ENCODE data around the gene LRMDA. TPM values are rescaled to one million over a fixed set of nuclear protein-coding genes. Genes with fewer than 3 reads are reported as not detected.

LRMDA gene
- total RNA-seq, 1 experiment from 2014 or later, result not detected

DNA sequence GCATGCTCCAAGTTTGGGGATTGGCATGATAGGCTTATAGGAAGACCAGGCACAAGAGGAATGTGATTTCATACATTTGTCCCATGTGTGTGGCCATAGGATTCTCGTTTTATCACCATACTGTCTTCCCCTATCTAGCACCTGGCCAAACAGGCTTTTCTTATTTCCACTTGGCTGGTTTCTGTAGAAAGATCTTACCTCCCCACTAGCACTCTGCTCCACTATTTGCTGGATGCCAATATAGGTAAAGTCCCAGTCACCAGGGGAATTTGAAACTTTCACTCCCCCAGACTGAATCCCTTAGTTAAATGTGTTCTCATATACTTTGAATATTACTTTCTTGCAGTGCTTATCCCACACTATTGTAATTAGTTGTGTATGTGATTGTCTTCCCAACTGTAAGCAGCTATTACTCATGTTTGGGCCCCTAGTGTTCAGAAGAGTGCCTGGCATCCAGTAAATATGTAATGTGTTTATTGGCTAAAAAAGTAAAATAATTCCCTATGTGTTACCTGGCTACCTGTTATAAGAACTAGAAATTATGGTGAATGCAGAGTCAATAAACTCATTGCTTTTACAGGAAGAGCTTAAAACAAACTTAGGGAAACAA lies 109.0 kb downstream of the LRMDA start:
- no peak for DNase-seq (ENCODE audit: low read depth)

DNA sequence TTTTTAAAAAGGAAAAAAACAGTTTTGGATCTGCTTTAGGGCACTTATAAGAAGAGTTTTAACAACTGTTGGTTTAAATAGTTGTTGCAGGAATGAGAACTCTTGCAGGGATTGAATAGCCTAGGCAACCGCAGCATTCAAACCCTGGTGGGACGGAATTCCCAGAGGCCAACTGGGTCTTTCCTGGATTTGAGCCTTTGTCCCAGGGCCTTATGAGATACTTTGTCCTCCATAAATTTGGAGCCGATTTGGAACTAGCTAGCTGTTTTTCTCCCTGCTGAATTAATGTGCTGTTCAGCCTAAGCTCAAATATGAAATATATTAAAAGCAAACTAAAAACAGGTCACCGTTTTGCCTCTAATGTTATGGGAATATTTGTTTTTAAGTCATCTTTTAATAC lies 109.6 kb downstream of the LRMDA start:
- no peak for DNase-seq (ENCODE audit: low read depth)

DNA sequence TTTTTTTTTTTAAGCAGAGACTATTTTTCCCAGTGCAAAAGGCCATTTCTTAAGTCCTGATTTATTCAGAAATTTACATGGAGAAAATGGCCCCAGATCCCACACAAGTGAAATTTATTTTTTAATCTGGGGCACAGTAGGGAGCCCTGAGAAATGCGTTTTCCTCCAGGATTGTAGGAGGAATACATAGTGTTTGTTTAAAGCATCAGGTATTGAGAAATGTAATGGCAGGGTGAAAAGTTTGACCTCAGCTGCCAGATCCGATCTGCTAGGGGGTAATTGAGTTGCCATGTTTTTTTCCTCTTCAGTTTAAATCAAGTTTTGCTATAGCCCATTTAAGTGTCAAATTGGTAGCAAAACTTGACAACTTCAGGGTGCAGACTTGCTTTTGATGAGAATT lies 110.0 kb downstream of the LRMDA start:
- DNase-seq (ENCODE audit: low read depth), result no peak

DNA sequence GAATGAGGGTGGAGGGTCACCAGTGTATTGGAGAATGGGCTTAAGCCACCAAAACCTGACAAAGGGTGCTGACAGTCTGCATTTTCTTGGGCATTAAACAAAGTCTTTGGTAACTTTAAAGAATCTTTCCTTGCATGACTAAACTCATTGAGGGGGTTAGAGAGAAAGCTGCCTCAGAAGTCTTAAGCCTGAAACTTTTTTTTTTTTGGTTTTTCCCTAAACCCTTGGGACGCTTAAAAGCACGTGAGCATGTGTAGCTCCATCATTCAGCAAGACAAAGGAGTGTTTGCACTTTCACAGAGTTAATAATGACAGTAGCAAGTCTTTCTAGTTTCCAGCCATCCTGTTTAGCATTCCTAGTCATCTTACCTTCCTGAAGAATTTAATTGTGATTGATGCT lies 110.7 kb downstream of the LRMDA start:
- DNase-seq (ENCODE audit: low read depth), result no peak

DNA sequence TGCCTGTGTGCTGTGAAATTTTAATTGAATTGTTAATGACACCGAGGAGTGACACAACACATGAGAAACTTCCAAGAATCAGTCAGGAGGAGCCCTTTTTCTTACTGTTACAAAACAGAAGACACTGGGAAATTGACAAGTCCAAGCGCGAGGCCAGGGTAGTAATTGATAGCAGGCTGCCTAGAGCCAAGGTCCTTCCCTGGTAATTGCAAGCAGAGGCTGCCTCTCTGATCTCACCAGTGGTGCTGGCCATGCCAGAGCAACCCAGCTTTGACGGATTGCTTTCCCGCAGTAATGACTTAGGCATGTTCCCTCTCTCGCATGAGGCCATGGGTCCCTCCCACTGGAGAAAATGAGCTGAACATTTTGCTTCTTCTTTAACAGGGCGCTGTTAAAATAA lies 111.5 kb downstream of the LRMDA start:
- peak; percentile 54 for DNase-seq (ENCODE audit: low read depth)

DNA sequence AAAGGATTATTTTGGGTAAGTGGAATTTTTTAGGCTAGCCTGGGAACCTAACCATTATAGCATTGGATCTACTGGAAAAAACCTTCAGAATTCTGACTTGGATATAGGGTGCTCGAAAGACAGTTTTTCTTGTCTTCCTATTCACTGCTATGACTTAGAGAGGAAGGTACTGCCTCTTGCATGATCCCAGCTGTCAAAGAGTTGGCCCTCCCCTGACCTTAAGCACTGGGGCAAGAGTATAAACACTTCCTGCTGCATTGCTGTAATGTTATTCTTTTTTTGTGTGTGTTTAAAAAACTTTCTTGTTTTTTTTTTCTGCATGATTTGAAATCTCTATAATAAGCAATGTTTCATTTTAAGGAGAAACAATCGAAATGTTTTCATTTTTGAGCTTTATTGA lies 113.0 kb downstream of the LRMDA start:
- no peak for DNase-seq (ENCODE audit: low read depth)

DNA sequence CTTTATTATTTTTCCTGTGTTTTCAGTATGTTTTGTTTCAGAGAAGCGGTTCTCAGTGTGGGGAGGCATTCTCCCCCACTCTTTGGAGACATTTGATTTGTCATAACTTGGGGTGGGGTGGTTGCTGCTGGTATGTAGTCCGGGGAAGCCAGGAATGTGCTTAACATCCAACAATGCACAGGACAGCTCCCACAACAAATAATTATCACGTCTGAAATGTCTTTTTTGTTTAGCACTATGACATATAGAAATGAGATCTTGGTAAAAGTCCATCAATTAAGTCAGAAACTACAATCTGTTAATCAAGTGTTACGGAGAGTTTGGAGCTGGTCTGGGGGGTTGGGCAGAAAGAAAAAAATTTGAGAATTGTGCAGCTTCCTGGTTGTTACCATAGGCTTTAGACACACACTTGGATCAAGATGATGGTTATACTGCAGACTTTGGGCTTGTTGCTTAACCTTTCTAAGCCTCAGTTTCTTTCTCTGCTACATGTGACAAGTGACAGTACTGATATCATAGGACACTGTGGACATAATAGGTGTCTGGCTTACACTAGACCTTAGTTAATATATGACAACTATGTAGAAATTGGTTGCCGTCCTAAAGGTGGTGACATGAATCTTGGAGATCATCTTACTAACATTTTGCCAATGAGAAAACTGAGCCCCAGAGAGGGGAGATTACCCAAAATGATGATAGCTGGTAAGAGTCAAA lies 113.7 kb downstream of the LRMDA start:
- peak; percentile 26 for DNase-seq (ENCODE audit: low read depth)

DNA sequence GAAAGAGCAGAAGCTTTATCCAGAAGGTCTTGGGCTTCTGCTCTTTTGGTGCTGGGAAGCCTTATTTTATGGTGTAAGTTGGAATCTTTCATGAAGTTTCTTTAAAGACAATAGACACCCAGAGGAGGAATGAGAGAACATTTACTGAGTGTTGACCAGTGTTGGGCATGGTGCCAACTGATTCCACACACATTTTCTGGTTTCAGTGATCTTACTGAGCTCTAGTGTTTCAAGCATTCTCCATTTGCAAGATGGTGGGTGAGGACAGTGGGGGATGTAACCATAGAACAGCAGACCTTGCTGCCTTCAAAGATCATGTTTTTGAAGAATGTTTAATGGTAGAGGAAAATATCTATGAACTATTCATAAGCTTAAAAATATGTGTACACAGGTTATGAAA lies 114.6 kb downstream of the LRMDA start:
- no peak for DNase-seq (ENCODE audit: low read depth)

DNA sequence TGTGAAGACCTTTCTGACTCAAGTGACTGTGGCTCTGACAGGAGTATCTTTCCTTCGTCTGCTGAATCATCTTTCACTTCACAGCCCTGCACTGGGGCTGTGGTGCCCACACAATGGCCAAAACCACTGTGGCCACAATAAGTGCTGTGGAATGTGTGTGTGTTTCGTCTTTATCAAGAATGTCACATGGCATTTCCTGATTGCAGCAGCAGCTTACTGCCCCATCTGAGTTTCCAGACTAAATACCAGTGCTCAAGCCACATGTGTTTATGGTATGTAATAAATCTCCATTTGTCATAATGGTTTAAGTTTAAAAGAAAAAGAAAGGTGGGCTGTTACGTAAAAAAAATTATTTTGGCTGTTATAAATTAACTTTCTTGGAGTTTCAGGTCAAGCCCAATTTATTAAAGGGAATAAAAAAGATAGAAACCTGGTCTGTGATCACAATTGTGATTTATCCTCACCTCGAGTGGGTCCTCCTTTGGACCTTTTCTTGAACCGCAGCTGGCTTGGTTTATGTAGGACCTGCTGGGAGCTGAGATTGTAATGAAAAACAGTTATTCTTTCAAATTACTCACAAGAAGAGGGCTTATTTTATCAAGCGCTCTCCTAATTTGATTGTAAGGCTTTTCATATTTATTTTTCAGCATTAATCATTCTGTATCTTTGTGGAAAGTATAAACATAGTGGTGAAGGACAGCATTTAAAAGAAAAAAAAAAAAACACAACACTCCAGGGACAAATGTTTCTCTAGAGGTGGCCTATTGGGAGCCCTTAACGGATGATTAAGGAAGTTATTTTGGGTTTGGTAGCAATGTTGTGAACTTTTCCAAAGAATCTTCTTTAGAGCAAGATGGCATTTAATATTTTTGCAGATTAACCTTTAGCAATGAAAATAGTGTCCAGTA lies 116.2 kb downstream of the LRMDA start:
- peak; percentile 90 for DNase-seq (ENCODE audit: low read depth)

DNA sequence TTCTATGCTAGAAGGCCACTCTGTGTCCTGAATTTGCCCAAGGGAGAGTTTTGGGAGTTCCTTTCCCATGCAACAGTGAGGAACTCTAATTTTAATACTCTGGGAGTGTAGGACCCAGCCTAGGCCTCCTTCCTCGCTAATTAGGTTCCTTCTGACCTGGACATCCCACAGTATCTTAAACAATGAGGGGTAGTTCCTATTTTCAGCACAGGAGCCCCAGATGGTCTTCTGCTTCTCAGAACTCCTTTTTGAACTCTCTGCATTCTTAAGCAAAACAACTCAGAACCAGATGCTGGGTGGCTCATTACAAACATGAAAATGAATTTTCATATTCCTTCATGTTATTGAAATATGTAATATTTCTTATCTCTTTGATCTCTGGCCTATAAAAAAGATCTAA lies 116.9 kb downstream of the LRMDA start:
- no peak for DNase-seq (ENCODE audit: low read depth)

DNA sequence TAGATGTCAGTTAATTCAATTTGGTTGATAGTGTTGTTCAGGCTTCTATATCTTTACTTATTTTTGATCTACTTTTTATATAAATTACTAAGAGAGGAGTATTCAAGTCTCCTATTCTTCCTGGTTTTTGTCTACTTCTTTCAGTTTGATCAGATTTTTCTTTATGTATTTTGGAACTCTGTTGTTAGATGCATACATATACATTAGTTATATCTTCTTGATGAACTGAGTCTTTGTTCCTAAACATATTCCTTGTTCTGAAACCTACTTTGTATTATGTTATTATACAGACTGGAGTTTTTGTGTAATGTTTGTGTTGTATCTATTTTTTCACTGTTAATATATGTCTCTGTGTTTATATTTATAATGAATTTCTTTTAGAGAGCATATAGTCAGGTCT lies 118.8 kb downstream of the LRMDA start:
- no peak for DNase-seq (ENCODE audit: low read depth)

DNA sequence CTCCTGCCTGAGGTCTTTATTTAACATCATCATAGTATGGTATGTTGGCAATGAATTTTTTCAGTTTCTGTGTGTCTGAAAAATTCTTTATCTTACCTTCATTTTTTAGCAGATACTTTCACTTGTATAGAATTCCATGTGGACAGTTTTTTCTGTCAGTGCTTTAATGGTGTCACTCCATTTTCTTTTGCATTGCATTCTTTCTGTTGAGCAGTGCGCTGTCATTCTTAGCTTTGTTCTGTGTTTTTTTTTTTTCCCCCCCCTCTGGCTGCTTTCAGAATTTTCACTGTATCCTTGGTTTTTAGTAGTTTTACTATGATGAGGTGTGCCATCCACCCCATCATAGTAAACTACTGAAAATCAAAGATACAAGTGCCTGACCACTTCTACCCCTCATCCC lies 120.7 kb downstream of the LRMDA start:
- DNase-seq (ENCODE audit: low read depth), result no peak

DNA sequence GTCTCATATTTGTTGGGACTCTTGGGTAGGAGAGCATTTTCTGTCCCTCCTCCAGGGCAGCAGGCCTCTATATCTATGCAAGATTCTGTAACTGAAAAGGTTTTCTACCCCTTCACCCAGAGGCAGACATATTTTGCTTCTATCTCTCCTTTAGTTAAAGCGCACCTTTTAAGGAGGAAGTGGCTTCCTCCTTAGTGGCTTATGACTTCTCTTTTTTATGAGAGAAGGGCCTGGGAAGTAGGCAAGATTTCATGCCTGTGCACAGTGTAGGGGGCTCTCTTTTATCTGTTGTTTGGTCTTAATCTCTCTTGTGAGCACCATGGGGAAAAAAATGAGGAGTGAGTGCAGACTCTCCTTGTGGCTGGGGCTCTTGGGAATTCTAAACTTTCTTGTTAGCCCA lies 122.1 kb downstream of the LRMDA start:
- DNase-seq (ENCODE audit: low read depth), result no peak

DNA sequence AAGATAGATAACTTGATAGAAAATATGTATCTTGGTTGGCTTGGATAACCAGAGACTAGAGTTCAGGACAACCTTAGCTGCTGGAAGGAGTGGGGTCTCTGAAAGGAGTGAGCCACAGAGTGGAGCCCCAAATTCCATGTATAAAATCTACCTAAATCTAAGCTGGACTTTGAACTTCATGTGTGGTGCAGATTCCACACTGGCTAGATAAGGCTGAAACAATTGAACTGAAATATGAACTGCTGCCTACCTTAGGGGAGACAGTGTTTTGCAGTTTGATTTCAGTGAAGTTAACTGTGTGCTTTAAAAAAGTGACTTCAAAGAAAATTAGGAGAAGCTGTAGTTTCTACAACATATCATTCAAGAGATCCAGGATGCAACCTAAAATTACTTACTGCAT lies 123.9 kb downstream of the LRMDA start:
- DNase-seq (ENCODE audit: low read depth), result no peak

DNA sequence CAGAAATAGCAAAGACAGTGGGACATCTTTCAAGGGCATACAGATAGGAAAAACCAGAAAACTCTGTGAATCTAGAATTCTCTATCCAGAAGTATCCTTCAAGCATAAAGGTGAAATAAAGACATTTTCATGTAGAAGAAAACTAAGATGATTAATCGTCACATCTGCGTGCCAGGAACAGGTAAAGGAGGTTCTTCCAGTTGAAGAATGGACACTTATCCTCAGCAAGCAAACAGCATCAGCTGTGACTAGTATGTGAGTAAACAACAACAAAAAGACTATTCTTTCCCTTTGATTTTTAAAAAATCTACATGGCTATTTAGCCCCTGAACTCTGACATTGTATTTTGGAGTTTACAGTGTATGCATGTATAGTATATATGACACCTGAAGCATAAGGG lies 124.9 kb downstream of the LRMDA start:
- no peak for DNase-seq (ENCODE audit: low read depth)

DNA sequence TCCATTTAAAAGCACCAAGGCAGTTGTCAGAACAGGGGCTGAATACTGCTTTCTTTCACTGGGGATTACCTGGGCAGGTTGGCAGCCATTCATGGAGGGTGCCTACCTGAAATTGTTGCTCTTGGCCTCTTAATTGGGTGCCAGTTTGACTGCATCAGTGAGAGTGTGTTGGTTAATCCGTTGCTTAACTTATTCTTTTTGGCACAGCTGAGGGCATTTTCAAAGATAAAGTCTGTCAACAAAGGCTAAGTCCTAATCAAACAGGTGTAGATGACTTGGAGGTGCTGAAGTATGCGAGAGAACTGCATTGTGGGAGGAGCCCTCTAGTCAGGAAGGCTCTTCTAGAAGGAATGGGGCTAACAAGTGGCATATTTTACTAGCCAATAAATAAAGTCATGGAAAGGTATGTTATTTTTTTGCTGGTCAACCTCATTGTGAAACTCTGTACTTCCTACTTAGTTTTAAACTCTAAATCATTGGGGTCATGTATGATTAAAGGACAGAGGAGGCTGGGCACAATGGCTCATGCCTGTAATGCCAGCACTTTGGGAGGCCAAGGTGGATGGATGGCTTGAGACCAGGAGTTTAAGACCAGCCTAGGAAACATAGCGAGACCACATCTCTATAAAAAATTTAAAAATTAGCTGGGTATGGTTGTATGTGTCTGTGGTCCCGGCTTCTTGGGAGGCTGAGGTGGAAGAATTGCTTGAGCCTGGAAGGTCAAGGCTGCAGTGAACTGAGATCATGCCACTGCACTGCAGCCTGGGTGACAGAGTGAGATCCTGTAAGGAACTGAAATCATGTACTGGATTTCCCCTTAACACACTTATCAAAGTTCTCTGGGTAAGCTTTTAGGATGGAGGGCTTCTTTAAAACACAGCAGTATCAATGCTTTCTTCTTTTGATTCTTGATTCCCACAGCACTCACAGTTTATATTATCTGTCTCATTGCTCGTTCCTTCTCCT lies 134.1 kb downstream of the LRMDA start:
- DNase-seq (ENCODE audit: low read depth), result no peak

DNA sequence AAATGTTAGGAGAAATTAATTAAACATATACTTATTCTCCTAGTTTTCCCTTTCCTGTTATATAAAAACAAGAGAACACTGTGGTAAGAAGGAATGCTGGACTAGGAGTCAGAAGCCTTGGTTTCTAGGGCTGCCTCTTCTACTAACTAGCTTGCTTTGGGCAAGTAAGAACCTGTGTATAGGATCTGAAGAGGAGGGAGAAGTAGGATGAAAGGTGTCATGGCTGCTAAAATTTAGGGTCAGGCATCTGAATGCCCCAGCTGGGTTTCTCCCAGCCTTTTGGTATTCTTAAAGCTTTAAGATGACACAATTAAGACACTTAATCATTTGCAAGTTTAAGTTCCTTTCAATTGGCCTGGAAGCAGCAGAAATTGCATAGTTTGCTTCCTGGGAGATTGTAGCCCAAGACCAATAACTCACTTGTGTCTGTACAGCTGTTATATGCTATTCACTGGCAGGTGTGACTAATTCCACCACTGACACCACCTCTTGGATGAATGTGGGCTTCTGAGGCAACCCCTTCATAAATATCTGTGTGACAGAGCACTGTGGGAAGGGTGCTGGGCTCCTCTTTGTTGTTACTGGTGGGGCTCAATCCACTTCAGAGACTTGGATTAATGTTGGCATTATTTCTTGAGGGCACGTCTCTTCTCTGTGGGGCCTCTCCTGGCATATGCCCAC lies 137.2 kb downstream of the LRMDA start:
- DNase-seq (ENCODE audit: low read depth), result no peak

DNA sequence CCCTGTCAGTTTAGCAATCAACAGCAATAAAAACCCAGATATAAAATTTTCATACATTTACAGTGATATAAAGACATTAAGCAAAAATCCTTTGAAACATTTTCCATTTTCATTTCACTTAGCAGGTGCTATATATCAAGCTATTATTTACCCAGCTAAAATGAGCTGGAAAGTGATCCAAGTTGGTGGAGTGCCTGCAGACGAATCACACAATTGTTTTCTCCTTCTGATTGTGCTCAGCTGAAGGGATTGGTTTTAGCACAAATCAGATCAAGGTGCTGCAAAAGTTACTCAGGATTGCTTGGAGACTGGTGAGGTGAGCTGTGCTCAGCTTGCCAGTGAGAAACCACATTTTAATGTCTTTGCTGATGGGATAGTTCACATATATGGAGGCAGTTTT lies 138.1 kb downstream of the LRMDA start:
- DNase-seq (ENCODE audit: low read depth), result no peak

DNA sequence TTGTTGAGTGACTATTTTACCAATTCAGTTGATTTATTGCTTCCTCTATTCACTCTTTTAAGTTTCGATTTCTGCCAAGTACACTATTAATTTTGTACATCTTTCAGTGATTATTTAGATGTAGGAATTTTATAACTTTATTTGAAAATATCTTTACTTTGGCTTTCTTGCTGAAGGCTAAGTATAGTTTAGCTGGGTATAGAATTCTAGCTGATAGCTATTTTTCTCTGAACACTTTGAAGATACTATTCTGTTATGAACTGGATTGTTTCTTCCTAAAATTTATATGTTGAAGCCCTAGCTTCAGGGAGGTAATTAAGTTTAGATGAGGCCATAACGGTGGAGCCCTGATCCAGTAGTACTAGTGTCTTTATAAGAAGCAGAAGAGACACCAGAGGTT lies 141.1 kb downstream of the LRMDA start:
- no peak for DNase-seq (ENCODE audit: low read depth)

DNA sequence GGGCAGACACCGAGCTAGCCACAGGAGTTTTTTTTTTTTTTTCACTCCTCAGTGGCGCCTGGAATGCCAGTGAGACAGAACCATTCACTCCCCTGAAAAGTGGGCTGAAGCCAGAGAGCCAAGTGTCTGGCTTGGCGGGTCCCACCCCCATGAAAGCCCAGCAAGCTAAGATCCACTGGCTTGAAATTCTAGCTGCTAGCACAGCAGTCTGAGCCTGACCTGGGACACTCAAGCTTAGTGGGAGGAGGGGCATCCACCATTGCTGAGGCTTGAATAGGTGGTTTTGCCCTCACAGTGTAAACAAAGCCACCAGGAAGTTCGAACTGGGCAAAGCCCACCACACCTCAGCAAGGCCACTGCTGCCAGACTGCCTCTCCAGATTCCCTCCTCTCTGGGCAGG lies 144.5 kb downstream of the LRMDA start:
- DNase-seq (ENCODE audit: low read depth), result no peak

DNA sequence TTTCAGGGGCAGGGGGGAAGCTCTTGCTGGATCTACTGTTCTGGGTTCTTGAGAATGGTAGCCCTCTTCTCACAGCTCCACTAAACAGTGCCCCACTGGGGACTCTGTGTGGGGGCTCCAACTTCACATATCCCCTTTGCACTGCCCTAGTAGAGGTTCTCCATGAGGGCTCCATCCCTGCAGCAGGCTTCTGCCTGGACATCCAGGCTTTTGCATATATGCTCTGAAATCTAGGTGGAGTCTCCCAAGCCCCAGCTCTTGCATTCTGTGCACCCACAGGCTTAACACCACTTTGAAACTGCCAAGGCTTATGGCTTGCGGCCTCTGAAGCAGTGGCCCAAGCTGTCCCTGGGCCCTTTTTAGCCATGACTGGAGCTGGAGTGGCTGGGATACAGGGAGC lies 150.7 kb downstream of the LRMDA start:
- DNase-seq (ENCODE audit: low read depth), result no peak

Measured in Daoy (cell line).